Measurements from ENCODE around the gene KIAA1586.

The KIAA1586 gene

GRCh38 chr6:57104336-57104735 lies 57.8 kb downstream of the KIAA1586 start:
- peak in 1 of 2 experiments; percentile 29 for DNase-seq (ENCODE audit: low read depth in 1 of 2, low spot score in 1 of 2)
- Histone ChIP-seq H3K27me3 (ENCODE audit: insufficient read depth, poor library complexity, severe bottlenecking) (no peaks in the 10 kb centered on the region), H3K27ac (replicated peaks) (peak overlapping the region; percentile 40), H3K4me3 (replicated peaks; ENCODE audit: insufficient read depth, low read length) (no peak overlapping the region)
- TF ChIP-seq REST (IDR thresholded peaks at IDR 0.05; ENCODE audit: insufficient replicate concordance, low read depth): no peak
- TF ChIP-seq SPI1 (IDR thresholded peaks at IDR 0.05; ENCODE audit: borderline replicate concordance, low read depth): peak; percentile 94

Data from HL-60 (cell line).